ENCODE measurements around the gene ARHGEF12.

The ARHGEF12 gene

GRCh38 chr11:120334332-120334731 is 1.9 kb upstream of the ARHGEF12 start:
- intact Hi-C loops (cut with DNase I; ENCODE audit: low total_unique reads) = loop anchor here (10.0 kb wide), 1 partner anchor 100 kb away; no protein-coding TSS in a partner anchor
- Histone ChIP-seq H3K4me1 (peaks cover 0 to 56% (median 30%) of the 10 kb centered on the region in 4 donors), H3K4me3 (no peak overlapping the region), H3K9me3 (no peaks in the 10 kb centered on the region), H3K36me3 (peaks cover 7 to 17% (median 14%) of the 10 kb centered on the region in 3 donors), H3K27me3 (no peaks in the 10 kb centered on the region), H3K27ac (peak overlapping the region; percentile 96 to 98)
- DNase-seq = no peak
- TF ChIP-seq CTCF (IDR thresholded peaks at IDR 0.05) = no peak

- intact Hi-C loops (cut with DNase I; ENCODE audit: low total_unique reads) = loop anchor here (1.0 to 10.0 kb wide), 2 partner anchors 10 to 100 kb away; partner anchors contain the start of gene TLCD5
- H3K27ac ChIP-seq = peak overlapping the region; percentile 96 to 98
- peak; percentile 73 to 80 for DNase-seq
- H3K4me1 ChIP-seq = peaks cover 0 to 62% (median 36%) of the 10 kb centered on the region in 4 donors
- peak; percentile 58 to 72 for TF ChIP-seq CTCF (IDR thresholded peaks at IDR 0.05)
- H3K9me3 ChIP-seq = no peaks in the 10 kb centered on the region
- H3K27me3 ChIP-seq = no peaks in the 10 kb centered on the region
- peak overlapping the region; percentile 82 to 88 for H3K4me3 ChIP-seq
- peaks cover 5 to 13% (median 10%) of the 10 kb centered on the region in 3 donors for H3K36me3 ChIP-seq
Measured at GRCh38 chr11:120334894-120335462, 1.2 kb upstream of the ARHGEF12 start.

GRCh38 chr11:120335556-120335907 is 681 bp upstream of the ARHGEF12 start:
- Histone ChIP-seq H3K4me1 (peaks cover 0 to 67% (median 41%) of the 10 kb centered on the region in 4 donors), H3K9me3 (no peaks in the 10 kb centered on the region), H3K36me3 (peaks cover 0 to 8% (median 4%) of the 10 kb centered on the region in 3 donors), H3K4me3 (peak overlapping the region; percentile 82 to 88), H3K27ac (peak overlapping the region; percentile 96 to 98), H3K27me3 (no peaks in the 10 kb centered on the region)
- no peak for TF ChIP-seq CTCF (IDR thresholded peaks at IDR 0.05)
- intact Hi-C loops (cut with DNase I; ENCODE audit: low total_unique reads) = loop anchor here (1.0 to 10.0 kb wide), 2 partner anchors 10 to 99 kb away; partner anchors contain the start of gene TLCD5
- peak in 1 of 2 donors; percentile 36 for DNase-seq

- H3K4me3 ChIP-seq = peak overlapping the region; percentile 82 to 88
- peak; percentile 39 to 71 for DNase-seq
- H3K9me3 ChIP-seq = no peaks in the 10 kb centered on the region
- H3K4me1 ChIP-seq = peaks cover 0 to 67% (median 39%) of the 10 kb centered on the region in 4 donors
- TF ChIP-seq CTCF (IDR thresholded peaks at IDR 0.05) = no peak
- no peaks in the 10 kb centered on the region for H3K36me3 ChIP-seq
- intact Hi-C loops (cut with DNase I; ENCODE audit: low total_unique reads) = loop anchor here (10.0 kb wide), 1 partner anchor 98 kb away; no protein-coding TSS in a partner anchor
- H3K27me3 ChIP-seq = no peaks in the 10 kb centered on the region
- peak overlapping the region; percentile 96 to 98 for H3K27ac ChIP-seq
Measured at GRCh38 chr11:120336641-120337354, 585 bp downstream of the ARHGEF12 start.

- Histone ChIP-seq H3K4me1 (peaks cover 0 to 67% (median 32%) of the 10 kb centered on the region in 4 donors), H3K9me3 (no peaks in the 10 kb centered on the region), H3K4me3 (peak overlapping the region; percentile 82 to 88), H3K27ac (peak overlapping the region; percentile 96 to 98), H3K36me3 (no peaks in the 10 kb centered on the region), H3K27me3 (no peaks in the 10 kb centered on the region)
- no peak for DNase-seq
- intact Hi-C loops (cut with DNase I; ENCODE audit: low total_unique reads) = loop anchor here (10.0 kb wide), 1 partner anchor 97 kb away; no protein-coding TSS in a partner anchor
- TF ChIP-seq CTCF (IDR thresholded peaks at IDR 0.05) = no peak
Measured at GRCh38 chr11:120337355-120338106, 1.3 kb downstream of the ARHGEF12 start.
